ENCODE results near the gene ZFAND2B.
"Not testable (repeated sequence)": the region's sequence is repeated elsewhere in the genome, so short reads cannot be mapped to it uniquely, and the experiment has no call there.

Gene ZFAND2B

GRCh38 chr2:219250049-219250781 lies 43.6 kb downstream of the ZFAND2B start:
- DNase-seq: no peak

- DNase-seq: no peak
Measured at GRCh38 chr2:219251656-219252055, 45.1 kb downstream of the ZFAND2B start.

DNA sequence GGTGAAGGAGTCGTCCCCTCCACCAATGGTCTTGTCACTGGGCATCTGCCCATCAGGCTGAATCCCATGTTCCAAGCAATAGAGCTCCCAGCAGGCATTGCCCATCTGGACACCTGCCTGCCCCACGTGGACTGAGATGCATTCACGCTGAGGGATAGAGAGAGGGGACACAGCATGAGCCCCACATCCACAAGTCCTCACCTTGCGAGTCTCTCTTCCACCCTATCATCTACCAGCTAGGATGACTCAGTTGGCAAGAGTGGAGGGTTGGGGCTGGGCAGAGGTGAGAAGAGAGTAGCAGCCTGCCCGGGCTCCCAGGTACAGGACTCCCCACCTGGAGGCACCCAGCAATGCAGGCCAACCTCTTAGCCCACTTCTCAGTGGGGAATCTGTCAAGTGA lies 45.5 kb downstream of the ZFAND2B start:
- DNase-seq: no peak

DNA sequence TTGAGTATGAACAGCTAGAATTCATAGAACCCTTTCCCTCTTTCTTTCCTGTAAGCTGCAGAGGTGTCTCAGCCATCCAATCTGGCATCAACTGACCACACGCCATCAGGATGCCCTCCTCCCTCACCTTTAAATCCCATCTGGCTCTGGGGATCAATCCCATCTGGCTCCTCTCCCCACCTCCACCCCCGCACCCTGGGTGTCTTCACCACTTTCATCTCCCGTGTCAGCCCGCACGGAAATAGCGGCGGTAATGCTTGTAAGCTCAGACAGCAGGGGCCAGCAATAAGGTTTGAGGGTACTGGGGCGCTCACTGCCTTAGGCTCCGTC lies 46.0 kb downstream of the ZFAND2B start:
- peak in 3 of 56 donors; percentile 9 to 48 (median 45) for DNase-seq

GRCh38 chr2:219252900-219253752 lies 46.5 kb downstream of the ZFAND2B start, which contains the start of gene TUBA4B:
TUBA4B (plus strand) TSS chr2:219253243; CDS start chr2:219253408, 165 bp downstream.
- peak in 14 of 56 donors; percentile 19 to 60 (median 36) for DNase-seq

- peak in 53 of 56 donors; percentile 22 to 88 (median 65) for DNase-seq
Measured at GRCh38 chr2:219253753-219254589, 47.4 kb downstream of the ZFAND2B start, which contains the start of gene TUBA4A. TUBA4A (minus strand) TSS chr2:219253918; CDS start chr2:219253858, 60 bp downstream.

DNA sequence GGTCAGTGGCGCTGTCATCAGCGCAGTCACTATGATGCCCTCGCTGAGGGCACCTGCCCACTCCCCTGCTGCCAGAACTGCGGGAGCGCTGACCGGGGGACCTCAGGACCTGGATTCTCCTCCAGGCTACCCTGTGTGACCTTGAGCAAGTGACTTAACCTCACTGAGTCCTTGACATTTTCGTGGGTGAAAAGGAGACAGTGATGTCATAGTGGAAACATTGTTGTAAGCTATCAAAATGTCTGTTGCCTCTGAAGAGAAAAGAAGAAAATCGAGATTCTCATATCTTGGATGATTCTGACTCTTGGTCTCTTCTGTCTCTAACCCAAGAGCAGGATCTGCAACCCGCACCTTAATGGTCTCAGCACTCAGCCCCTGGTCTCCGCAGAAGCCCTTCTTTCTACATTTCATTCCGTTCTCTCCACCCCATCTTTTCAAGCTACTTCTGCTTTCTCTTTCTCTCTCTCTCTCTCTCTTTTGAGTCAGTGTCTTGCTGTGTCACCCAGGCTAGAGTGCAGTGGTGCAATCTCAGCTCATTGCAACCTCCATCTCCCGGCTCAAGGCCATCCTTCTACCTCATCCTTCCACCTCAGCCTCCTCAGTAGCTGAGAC lies 48.1 kb downstream of the ZFAND2B start:
- peak in 1 of 56 donors; percentile 45 for DNase-seq

GRCh38 chr2:219258942-219259341 lies 52.4 kb downstream of the ZFAND2B start:
- DNase-seq: not testable (repeated sequence)

Measured in amygdala (tissue), 56 donors.